CD4-positive, alpha-beta T cell treated with Interleukin-17A for 4 hours (primary cell): Measurements from ENCODE around the gene LCN12.

Experiments used
- DNase-seq: peaks from one replicate; pipeline ENCODE4 v3.0.0-alpha.2; 2020; ENCODE audit warnings: mixed read lengths

Gene LCN12

DNA sequence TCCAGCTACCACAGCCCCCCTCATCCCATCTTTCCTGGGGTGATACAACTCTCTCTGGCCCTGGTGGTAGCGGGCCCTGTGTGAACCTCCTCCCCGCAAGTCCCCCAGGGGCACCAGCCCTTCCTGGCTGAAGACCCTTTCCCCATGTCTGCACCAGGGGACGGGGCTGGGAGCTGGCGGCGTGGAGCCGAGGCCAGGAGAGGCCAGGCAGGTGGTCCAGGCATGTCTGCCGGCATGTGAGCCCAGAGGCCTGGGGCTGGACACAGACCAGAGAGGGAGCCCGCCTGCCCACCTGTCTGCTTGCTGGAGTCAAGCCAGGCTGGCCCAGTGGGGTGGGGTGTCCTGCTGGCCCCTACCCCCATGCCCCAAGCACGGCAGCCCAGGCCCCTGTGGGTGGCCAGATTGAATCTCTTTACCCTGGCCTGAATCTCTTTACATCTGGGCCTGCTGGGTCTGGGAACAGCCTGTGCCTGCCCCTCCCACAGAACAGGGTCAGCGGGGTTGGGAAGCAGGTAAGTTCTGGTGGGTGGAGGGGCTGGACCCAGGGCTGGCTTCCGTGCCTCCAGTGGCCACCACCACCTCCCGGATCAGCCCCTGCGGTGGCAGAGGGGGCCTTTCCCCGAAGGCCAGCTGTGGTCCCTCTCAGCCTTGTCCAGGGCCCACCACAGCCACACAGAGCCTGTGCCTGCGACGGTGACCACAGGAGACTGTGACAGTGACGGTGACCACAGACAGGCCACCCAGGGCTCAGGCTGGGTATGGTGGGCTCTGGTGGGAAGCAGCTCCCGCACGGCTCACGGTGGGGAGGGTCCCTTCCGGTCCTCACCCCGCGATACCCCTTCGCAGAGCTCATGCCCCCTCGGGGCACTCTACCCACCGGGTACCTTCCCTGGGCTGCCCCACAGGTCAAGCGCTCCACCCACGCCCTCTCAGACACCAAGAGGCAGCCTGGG lies 7.1 kb downstream of the LCN12 start:
- DNase-seq = no peak

DNA sequence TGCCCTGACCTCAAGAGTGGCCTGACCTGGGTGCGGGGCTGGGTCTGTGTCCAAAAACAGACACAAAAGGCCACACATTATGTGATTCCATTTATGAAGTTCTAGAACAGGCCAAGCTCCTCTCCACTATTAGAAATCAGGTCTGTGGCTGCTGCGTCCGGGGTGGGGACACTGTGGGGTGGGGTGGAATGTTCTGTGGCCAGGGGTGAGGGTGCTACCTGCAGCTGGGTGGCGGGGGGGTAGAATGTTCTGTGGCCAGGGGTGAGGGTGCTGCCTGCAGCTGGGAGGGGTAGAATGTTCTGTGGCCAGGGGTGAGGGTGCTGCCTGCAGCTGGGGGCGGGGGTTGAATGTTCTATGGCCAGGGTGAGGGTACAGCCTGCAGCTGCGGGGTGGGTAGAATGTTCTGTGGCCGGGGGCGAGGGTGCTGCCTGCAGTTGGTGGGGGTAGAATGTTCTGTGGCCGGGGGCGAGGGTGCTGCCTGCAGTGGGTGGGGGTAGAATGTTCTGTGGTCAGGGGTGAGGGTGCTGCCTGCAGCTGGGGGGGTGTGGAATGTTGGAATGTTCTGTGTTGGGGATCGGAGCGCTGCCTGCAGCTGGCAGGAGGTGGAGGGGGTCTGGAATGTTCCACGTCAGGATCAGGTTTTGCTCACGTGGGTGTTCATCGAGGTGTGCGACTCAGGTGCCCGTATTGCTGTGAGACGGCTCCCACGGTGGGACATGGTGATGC lies 8.3 kb downstream of the LCN12 start:
- DNase-seq = peak; percentile 34

DNA sequence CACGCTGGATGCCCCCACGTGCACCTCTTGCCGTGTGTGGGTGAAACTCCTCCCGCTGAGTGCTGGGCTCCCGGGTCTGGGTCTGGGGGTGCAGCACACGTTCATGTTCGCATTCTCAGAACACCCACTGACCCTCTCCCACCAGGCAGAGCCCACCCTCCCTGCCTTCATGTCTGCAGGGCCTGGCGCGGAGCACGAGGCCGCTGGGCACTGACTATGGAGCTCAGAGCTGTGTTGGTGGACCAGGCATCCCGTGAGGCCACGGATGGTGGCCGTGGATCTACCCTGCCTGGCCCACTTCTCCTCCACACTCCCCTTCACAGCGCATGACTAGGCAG lies 8.8 kb downstream of the LCN12 start:
- DNase-seq = no peak

DNA sequence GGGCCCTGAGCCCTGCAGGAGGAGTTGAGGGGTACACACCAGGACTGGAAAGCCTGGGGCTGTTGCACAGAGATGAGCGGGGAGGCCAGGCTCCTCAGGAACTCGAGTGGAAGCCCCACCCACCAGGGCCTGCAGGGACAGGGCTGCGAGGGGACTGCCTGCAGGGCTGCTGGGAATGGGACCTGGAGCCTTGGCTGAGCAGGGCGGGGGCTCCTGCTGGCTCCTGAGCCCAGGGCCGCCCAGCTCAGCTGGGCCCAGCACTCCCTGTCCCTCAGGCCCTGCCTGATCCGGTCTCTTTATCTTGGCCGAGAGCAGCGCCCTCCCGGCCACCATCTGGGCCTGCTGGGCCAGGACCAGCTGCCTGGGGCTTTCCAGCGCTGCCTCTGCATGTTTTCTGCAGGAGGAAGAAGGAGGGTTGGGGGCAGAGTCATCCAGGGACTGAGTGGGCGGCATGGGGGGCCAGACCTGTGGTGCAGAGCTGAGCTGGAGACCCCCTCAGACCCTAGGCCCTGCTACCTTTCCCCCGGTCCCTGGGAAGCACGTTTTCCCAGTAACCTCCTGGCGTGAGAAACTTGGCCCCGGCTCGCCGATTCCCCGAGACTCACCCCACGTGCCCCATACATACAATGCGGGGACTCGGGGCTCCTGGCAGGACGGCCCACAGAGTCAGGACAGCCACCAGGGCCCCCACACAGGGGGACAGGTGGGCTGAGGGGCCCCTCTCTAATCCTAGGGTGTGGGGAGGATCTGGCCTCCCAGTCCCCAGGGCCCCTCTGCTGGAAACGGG lies 9.4 kb downstream of the LCN12 start:
- DNase-seq = no peak

DNA sequence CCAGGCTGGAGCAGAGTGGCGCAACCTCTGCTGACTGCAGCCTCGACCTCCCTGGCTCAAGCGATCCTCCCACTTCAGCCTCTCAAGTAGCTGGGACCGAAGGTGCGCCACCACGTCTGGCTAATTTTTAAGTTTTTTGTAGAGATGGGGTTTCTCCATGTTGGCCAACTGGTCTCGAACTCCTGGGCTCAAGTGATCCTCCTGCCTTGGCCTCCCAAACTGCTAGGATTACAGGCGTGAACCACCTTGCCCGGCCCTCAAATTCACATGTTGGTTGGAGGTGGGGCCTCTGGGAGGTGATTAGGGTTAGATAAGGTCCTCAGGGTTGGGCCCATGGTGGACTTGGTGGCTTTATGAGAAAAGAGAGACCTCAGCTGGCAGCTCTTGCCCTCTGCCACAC lies 10.1 kb downstream of the LCN12 start:
- DNase-seq = no peak

DNA sequence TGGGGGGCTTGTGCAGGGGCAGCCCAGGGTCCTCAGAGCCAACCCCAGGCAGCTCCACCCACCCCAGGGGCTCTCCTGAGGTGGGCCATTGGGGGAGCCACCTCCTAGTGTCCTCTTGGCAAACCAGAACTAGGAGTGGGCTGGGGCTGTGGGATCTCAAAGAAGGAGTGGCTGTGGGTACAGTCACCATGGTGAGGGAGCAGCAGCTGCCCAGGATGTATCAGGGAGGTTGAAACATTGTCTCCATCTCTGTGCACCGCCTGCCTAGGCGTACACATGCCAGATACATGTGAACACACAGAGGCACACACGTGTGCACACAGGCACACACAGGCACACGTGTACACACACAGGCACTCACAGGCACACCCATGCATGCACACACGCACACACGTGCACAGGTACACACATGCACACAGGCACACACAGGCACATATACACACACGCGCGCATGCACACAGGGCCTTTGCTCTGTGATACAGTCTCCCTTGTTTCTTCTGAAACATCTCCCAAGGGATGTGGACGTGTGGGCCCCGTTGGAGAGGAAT lies 10.7 kb downstream of the LCN12 start:
- DNase-seq = no peak

DNA sequence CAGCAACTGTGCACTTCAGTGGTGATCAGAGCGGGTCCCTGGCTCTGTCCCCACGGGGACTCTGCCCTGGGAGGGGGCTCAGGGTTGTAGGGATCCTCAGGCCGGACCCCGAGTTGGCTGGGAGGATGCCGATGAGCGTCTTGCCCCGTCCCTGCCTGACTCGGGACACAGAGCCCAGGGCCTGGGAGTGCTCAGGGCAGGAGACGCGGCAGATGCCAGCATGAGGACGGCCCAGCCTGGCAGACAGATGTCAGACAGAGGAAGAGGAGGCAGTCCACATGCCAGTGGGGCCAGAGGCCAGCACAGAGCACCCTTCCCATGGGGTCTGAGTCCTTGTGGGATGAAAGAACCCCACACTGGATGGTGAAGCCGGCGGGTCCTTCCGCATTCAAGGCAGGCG lies 11.3 kb downstream of the LCN12 start:
- no peak for DNase-seq

DNA sequence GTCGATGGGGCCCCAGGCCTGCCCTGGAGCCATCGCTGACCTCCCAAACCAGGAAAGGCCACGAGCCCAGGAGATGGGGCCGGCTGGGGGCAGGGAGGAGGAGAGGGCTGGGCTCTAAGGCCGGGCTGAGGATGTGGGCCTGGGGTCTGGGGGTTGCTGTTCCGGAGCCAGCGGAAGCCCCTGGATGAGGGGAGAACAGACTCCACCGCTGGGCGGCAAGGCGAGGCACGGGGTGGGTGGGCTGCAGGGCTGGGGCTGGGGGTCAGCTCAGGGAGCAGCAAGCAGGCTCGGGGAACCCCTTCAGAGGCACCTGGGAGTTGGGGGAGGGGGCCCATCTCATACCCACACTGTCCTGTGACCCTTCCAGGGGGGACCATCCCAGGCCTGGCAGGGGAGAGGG lies 11.7 kb downstream of the LCN12 start:
- no peak for DNase-seq

DNA sequence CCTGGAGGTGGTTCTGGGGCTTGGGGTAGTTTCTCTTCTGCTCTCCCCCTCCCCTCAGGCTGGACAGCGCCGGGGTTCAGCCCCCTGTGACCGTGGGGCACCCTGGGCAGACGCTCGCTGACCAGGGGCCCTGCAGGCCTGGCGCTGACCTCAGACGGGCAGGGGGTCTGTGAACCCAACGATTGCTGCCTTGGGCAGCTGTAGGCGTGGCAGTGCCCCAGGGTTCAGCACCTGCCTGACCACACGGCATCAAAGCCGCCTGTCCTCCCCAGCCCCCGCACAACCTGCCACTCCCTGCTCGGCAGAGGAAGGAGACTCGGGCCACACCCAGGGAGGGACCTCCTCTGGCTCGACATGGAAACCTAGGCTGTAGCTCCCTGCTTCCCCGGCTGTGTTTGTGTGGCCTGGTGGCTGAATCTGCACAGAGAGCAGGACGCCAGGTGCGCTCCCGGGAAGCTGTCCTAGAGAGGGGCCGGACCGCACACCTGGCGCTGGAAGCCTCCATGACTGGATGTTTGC lies 12.2 kb downstream of the LCN12 start:
- DNase-seq = no peak

DNA sequence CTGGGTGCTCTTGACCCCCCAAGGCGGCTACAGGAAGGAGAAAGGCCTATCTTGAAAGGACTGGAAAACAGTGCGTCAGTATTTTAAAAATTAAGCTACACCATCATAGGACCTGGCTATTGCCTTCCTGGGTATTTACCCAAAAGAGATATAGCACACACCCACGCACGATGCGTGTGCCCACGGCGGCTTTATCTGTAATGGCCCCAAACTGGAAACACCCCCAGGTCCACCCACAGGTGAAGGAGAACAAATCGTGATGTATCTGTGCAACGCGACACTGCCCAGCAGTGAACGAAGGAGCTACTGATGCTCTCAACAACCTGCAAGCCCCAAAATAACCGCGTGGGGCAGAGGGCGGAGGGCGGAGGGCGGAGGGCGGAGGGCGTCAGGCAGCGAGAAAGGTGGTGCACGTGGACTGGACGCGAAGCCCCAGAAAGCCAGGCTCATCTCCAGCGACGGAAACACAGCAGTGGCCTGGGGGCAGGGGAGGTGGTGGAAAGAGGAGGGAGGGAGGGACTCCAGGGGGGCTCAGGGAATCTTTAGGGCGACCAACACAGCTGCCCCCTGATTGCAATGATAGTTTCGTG lies 12.9 kb downstream of the LCN12 start:
- DNase-seq = no peak

DNA sequence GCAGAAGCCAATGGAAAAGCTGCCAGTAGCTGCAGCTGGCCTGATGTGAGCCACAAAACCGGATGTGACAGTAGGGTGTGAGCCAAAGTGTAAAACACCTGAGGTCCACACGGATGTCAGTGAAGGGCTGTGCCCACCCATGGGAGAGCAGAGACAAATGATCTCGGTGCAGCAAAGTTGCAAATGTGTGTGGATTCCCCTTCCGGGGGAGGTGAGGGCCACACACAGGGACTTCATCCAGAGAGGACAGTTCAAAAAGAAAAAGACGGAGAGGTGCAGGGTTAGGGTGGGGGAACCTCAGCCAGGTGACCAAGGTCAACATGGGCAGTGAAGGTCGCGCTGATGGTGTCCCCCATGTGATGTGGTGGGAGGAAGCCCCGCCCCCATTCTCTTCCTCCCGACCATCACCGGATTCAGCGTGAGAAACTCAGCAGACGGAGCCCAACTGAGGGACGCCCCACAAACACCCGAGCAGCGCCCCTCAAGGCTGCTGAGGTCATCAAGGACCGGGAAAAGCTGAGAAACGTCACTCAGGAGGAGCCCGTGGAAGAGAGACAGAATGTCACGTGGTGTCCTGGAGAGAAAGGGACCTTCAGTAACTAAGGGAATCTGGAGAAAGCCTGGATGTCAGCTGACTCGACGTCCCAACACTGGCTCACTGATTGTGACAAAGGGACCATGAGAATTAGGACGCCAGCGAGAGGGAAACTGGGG lies 13.9 kb downstream of the LCN12 start:
- peak; percentile 35 for DNase-seq

DNA sequence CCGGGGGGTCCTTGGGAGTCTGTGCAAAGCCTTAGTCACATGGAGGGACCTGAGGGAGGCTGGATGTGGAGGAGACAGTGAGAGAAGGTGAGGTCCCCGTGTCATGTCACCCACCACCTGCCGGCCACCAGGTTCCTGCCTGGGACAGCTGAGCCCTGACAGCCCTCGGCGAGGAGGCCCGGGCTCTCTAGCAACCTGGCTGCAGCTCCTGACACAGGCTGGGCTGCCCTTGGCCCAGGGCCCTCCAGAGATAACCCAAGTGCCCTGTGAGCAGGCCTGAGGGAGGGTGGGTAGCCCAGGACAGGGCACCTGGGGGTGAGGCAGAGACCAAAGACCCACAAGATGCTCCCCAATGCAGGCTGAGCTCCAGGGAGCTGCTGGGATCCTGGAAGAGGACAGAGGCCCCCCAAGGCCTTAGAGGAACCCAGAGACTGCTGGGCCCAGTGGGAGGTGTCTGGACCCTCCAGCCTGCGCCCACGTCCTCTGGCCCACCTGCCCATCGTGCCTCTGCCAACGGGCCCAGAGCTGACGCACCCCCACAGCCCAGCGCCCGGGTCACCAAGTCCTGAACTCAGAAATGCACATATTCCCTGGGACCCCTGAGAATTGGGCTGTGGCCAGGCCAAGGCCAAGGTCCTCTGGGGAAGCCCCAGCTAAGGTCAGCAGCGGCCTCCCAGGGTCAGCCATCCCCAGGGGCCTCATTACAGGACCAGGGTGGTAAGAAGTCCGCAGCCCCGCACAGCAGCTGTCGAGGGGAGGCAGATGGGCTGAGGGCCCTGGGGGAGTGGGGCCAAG lies 16.5 kb downstream of the LCN12 start:
- no peak for DNase-seq

DNA sequence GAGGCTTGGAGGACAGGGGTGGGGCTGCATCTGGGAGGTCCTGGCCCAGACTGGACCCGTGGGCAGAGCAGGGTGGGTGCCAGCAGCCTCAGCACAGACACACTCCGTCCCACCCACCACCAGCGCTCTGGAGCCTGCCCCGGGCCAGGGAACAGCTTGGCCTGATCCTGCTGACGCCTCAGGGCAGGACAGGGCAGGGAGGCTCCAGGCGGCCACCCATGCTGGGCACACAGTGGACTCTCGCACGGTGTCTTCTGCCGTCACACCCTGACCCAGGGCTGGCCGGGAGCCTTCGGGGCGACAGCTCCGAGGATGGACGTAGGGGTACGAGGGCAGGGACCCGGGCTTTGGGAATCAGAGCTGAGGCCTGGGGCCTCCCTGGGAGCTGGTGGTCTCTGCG lies 17.1 kb downstream of the LCN12 start:
- no peak for DNase-seq

DNA sequence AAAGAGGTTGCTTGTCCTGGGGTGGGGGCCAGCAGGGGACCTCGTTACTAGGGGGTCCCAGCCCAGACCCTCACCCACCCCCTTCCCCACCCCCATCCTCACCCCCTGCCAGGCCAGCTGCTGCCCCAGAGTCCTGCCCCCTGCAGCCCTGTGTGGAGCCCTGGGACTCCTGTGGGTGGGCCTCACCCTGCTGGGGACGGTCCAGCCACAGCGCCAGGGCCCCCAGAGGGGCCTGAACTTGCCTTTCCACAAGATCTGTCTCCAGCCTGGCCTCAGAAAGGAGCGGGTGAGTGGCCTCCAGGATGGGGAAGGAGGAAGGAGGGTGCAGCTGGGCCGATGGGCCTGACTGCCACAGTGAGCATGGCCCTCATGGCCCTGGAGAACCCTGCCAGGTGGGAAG lies 17.7 kb downstream of the LCN12 start:
- no peak for DNase-seq

DNA sequence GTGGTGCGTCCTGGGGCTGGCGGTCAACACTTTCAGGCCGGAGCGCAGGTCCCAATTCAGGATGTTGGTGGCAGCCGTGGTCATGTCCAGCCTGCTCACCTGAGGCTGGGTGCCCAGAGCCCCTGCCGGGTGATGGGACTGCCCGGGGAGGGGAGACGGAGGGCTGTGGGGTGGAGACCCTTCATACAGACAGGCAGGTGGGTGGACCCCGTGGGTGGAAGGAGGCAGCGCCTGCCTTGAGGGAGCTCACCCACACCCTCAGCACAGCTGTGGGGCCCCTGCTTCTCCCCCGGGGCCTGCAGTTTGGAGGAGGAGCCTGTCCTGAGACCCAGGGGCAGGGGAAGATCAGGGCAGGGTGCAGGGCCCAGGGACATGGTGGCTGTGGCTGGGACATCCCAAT lies 18.3 kb downstream of the LCN12 start:
- DNase-seq = no peak

DNA sequence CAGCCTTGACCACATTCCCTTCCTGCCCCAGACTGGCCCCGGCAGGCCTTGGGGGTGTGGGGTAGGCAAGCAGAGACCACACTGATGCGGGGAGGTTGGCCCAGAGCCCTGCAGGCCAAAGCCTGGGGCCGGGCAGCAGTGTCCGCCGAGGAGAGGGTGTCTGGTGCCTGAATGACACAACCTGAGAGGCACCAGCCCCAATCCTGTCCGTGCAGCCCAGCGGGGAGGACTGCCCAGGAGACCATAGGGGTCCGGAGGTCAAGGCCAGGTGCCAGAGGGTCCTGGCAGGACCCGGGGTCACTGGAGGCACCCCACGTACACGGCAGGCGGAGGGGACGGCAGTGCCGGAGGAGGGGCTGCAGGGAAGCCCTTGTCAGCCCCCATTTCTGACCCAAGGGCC lies 19.7 kb downstream of the LCN12 start:
- no peak for DNase-seq

DNA sequence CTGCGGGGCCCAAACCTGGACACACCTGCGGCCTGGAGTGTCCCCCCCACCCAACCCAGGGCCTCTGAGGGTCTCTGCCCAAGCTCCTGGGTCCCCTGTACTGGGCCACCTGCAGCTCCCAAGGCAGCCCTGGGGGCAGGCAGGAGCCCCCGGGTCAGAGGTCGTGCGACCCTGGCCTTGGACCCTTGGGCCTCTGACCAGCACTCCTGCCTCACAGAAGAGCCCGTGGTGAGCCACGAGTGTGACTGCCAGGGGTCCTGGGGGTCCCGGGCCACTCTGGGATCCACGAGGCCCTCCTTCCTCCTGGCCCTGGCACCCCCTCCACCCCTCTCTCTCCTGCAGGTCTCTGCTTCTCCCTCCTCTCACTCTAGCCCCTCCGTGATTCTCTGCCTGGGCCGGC lies 20.3 kb downstream of the LCN12 start:
- no peak for DNase-seq

DNA sequence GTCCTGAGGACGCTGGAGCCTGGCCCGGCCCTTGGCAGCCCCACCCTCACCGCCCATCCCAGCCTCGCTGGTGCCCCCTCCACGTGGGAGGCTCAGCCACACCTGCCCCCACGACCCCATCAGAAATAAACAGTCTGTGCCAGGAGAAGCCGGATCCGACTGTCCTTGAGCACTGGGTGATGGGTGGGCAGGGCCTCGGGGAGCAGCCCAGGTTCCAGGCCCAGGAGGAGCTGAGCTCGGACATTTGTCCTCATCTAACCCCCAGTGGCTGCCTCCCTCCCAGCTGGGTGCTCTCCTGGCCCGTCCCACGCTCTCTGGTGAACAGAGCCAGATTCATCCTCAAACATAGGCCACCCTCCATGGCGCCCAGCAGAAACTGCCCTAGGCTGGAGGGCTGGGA lies 20.7 kb downstream of the LCN12 start:
- DNase-seq = no peak

DNA sequence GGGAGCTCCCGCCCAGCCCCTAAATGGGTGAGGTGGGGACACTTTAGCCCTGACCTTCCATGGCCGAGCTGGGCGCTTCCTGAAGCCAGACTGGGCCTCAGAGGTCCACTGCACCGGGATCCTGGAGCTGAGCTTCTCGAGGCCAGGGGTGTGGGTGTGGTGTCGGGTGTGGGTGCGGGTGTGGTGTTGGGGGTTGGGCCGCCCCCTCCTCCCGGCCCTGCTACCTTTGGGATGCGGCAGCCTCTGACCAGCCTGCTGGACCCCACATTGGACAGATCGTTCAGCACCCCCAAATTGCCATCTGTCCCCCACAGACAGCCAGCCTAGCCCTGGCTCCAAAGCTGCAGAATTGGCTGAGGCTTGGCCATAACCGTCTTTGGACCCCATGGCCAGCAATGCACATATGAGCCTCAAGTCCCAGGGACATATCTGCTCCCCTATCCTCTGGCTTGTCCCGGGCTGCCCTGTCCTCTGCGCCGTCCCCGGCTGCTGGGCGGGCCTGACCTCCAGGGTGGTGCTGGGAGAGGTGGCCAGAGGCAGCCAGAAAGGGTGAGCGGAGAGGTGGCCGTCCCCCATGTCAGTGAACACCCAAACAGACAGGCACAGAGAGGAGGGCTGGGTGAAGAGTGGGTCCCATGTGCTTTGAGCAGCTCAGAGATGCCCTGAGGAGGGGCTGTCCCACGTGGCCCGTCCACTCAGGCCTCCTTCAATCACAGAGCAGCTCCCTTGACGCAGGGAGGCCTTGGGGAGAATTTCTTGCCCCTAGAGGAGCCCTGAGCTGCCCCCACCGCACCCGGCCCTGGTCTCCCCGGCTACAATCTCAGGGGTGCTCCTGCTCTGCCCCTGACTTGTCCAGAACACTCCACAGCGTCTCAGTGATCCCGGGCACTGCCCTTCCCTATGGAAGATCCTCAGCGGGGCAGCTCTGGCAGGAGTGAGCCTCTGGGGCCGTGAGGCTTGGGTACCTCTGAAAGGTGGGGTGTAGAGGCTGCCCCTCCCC lies 21.8 kb downstream of the LCN12 start:
- DNase-seq = no peak
